ENCODE data around the gene ANO9. TPM values are rescaled to one million over a fixed set of nuclear protein-coding genes. Genes with fewer than 3 reads are reported as not detected.
A peak's percentile ranks its signal among the peaks of the same experiment; 100 is the strongest.

The ANO9 gene
- total RNA-seq, 1 donor from 2014 or later: 1.3 TPM

DNA sequence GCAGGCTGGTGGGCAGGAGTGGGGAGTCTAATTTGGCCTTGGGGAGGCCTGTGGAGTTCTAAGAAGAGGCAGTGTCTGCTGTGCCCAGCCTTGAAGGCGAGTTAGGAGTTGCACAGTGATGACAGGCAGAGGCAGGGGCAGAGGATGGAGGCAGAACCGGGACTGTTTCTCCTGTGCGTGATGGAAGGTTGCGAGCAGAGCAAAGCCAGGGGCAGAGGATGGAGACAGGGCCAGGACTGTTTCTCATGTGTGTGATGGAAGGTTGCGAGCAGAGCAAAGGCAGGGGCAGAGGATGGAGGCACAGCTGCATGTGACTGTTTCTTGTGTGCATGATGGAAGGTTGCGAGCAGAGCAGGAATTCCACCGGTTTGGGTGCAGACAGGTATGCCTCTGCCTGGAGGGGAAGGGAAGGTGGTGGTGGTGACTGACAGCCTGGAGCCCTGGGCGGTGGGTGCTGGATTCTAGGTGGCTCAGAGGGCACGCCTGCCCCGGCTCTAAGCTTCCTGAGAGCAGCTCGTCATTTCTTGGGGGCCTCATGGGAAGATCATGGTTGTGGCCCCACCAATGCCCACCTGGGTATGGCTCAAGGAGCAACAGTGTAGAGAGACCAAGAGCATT, 63.8 kb downstream of the ANO9 start:
- H3K9ac ChIP-seq: no peak overlapping the region
- no peak overlapping the region for H3K27ac Mint-ChIP-seq
- no peaks in the 10 kb centered on the region for H3F3A ChIP-seq (ENCODE audit: low read depth)
- H3K36me3 Mint-ChIP-seq: peaks cover 25% of the 10 kb centered on the region
- H3K9me3 Mint-ChIP-seq: peaks cover 3% of the 10 kb centered on the region
- H3K4me1 ChIP-seq: no peaks in the 10 kb centered on the region
- no peaks in the 10 kb centered on the region for H4K20me1 ChIP-seq (ENCODE audit: low read depth)
- no peaks in the 10 kb centered on the region for H3K9me3 ChIP-seq (ENCODE audit: low read depth)
- H3K79me2 ChIP-seq (ENCODE audit: low read depth): no peaks in the 10 kb centered on the region
- H3K27ac ChIP-seq: no peak overlapping the region
- no peak overlapping the region for H3K4me2 ChIP-seq
- no peak for DNase-seq (ENCODE audit: low spot score)
- peaks cover 4% of the 10 kb centered on the region for H3K4me1 Mint-ChIP-seq
- H3K27me3 Mint-ChIP-seq (ENCODE audit: insufficient read depth, low read depth): peaks cover 12% of the 10 kb centered on the region
- H3K27me3 ChIP-seq: no peaks in the 10 kb centered on the region
- peak overlapping the region; percentile 28 for H3K4me3 Mint-ChIP-seq
- TF ChIP-seq EZH2phosphoT487 (IDR thresholded peaks at IDR 0.05): no peak
- TF ChIP-seq, protein P1, sequence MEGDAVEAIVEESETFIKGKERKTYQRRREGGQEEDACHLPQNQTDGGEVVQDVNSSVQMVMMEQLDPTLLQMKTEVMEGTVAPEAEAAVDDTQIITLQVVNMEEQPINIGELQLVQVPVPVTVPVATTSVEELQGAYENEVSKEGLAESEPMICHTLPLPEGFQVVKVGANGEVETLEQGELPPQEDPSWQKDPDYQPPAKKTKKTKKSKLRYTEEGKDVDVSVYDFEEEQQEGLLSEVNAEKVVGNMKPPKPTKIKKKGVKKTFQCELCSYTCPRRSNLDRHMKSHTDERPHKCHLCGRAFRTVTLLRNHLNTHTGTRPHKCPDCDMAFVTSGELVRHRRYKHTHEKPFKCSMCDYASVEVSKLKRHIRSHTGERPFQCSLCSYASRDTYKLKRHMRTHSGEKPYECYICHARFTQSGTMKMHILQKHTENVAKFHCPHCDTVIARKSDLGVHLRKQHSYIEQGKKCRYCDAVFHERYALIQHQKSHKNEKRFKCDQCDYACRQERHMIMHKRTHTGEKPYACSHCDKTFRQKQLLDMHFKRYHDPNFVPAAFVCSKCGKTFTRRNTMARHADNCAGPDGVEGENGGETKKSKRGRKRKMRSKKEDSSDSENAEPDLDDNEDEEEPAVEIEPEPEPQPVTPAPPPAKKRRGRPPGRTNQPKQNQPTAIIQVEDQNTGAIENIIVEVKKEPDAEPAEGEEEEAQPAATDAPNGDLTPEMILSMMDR (IDR thresholded peaks at IDR 0.05): no peak
- TF ChIP-seq EZH2 (IDR thresholded peaks at IDR 0.05): no peak
- H2AFZ ChIP-seq (replicated peaks): no peak overlapping the region
- no peak overlapping the region for H3K4me3 ChIP-seq
- no peaks in the 10 kb centered on the region for H3K36me3 ChIP-seq

DNA sequence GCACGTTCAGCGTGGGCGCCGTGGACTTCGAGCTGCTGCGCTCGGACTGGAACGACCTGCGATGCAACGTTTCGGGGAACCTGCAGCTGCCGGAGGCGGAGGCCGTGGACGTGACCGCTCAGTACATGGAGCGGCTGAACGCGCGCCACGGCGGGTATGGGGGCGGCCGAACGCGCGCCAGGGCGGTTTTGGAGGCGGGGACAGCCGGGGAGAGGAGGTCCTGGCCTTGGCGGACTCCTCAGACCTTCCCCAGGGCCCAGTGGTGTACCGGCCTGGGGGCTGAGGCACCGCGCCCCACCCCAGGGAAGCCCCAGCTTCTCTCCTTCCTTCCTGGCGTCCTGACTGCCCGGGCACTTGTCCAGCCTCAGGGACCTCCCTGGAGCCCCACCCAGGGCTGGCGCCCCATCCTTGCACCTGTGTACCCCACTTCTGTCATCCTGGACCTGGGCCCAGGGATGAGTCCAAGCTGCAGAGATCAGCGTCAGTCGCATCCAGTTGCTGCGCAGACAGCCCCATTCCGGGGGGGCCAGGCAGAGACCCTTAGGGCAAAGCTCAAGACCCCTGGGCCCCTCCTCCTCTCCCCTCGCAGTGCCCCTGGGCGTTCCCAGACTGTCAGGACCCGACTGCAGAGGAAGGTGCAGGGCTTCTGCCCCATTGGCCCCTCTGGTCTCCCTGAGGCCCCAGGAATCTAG, 64.5 kb downstream of the ANO9 start:
- no peak for DNase-seq (ENCODE audit: low spot score)

DNA sequence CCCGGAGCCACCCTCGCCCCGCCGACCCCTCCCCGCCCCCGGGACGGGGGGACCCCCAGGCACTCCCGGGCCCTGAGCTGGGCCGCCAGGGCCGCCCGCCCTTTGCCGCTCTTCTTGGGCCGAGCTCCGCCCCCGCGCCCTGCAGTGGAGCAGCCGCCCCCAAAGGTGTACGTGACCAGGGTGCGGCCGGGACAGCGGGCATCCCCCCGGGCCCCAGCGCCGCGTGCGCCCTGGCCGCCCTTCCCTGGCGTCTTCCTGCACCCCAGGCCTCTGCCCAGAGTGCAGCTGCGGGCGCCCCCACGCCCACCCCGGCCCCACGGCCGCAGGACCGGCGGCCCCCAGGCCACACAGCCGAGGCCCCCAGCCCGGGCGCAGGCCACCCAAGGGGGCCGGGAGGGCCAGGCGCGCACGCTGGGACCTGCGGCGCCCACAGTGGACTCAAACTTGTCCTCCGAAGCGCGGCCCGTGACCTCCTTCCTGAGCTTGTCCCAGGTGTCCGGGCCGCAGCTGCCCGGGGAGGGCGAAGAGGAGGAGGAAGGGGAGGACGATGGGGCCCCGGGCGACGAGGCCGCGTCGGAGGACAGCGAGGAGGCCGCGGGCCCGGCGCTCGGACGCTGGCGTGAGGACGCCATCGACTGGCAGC, 65.2 kb downstream of the ANO9 start:
- Histone ChIP-seq H3K9me3 (ENCODE audit: low read depth) (no peaks in the 10 kb centered on the region), H3K4me1 (no peaks in the 10 kb centered on the region), H3K36me3 (no peaks in the 10 kb centered on the region), H3K4me3 (no peak overlapping the region), H3K27me3 (no peaks in the 10 kb centered on the region), H4K20me1 (ENCODE audit: low read depth) (no peaks in the 10 kb centered on the region), H2AFZ (replicated peaks) (no peak overlapping the region), H3K4me2 (no peak overlapping the region), H3F3A (ENCODE audit: low read depth) (no peaks in the 10 kb centered on the region), H3K79me2 (ENCODE audit: low read depth) (no peaks in the 10 kb centered on the region), H3K9ac (no peak overlapping the region), H3K27ac (no peak overlapping the region)
- Mint-ChIP-seq H3K36me3 (peaks cover 24% of the 10 kb centered on the region), H3K27me3 (ENCODE audit: insufficient read depth, low read depth) (peaks cover 8% of the 10 kb centered on the region), H3K9me3 (peaks cover 3% of the 10 kb centered on the region), H3K27ac (no peak overlapping the region), H3K4me1 (peaks cover 6% of the 10 kb centered on the region), H3K4me3 (no peak overlapping the region)
- no peak for DNase-seq (ENCODE audit: low spot score)
- TF ChIP-seq, protein P1 (IDR thresholded peaks at IDR 0.05): no peak
- TF ChIP-seq EZH2phosphoT487 (IDR thresholded peaks at IDR 0.05) (no peak), EZH2 (IDR thresholded peaks at IDR 0.05) (no peak)

More for the DNA sequence above, 64.5 kb downstream of the ANO9 start:
- no peak overlapping the region for H3K27ac ChIP-seq
- no peak overlapping the region for H3K4me2 ChIP-seq
- no peaks in the 10 kb centered on the region for H3K79me2 ChIP-seq (ENCODE audit: low read depth)
- no peaks in the 10 kb centered on the region for H3F3A ChIP-seq (ENCODE audit: low read depth)
- no peaks in the 10 kb centered on the region for H3K9me3 ChIP-seq (ENCODE audit: low read depth)
- Mint-ChIP-seq H3K27ac (no peak overlapping the region), H3K36me3 (peaks cover 27% of the 10 kb centered on the region), H3K9me3 (peaks cover 3% of the 10 kb centered on the region), H3K4me1 (peaks cover 4% of the 10 kb centered on the region), H3K27me3 (ENCODE audit: insufficient read depth, low read depth) (peaks cover 12% of the 10 kb centered on the region), H3K4me3 (no peak overlapping the region)
- no peak overlapping the region for H2AFZ ChIP-seq (replicated peaks)
- TF ChIP-seq EZH2 (IDR thresholded peaks at IDR 0.05) (no peak), EZH2phosphoT487 (IDR thresholded peaks at IDR 0.05) (no peak)
- TF ChIP-seq, protein P1 (IDR thresholded peaks at IDR 0.05): no peak
- H3K36me3 ChIP-seq: no peaks in the 10 kb centered on the region
- no peak overlapping the region for H3K9ac ChIP-seq
- H3K27me3 ChIP-seq: no peaks in the 10 kb centered on the region
- H4K20me1 ChIP-seq (ENCODE audit: low read depth): no peaks in the 10 kb centered on the region
- H3K4me1 ChIP-seq: no peaks in the 10 kb centered on the region
- H3K4me3 ChIP-seq: no peak overlapping the region
